H4 (cell line): Measurements from ENCODE around the gene ISG20L2. TPM values are rescaled to one million over a fixed set of nuclear protein-coding genes. Genes with fewer than 3 reads are reported as not detected.
A peak's percentile ranks its signal among the peaks of the same experiment; 100 is the strongest.

ENCODE experiments used
- DNase-seq: peaks from one replicate; pipeline ENCODE4 v3.0.0-alpha.2; 2015; ENCODE audit warnings: low spot score
- total RNA-seq: library from RNA; depleted of rRNA; stranded (reverse); fragments of >200 nt; shearing (Covaris generic); gene quantifications from 2 replicates; pipeline ENCODE4 v1.2.3, GENCODE V29; 2014; rRNA removed

ISG20L2 gene
- total RNA-seq, 1 experiment from 2014 or later: 27.0 TPM

DNA sequence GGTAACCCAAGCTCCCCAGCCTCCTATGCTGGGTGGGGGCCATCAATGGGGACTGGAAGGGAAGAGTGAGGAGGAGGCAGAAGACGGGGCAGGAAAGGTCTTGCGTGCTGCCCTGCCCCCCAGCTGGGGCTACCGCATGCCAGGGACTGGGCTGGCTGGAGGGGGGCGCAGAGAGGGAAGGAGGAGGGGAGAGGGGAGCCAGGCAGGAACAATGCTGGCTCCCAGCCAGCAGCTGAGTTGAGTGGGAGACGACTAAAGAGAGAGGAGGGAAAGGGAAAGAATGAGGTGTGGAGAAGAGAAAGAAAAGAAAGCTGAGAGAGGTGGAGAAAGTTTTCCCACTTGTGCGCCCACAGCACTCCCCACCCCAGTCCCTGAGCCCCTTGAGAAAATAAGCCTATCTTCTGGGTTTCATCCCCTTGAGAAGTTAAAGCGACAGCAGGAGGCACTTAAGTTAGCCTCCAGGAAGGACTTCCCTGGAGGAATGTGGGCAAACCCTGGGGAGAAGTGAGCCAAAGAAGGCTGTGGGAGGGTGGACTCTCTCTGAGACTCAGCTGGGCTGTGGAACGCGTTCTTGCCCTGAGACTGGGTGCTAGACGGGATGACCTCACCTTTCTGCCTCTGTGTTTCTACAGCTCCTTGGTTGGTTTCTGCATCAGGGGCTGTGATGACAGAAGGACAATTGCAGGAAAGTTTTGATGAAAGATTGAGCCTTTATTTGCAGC lies 38.5 kb downstream of the ISG20L2 start:
- no peak for DNase-seq

DNA sequence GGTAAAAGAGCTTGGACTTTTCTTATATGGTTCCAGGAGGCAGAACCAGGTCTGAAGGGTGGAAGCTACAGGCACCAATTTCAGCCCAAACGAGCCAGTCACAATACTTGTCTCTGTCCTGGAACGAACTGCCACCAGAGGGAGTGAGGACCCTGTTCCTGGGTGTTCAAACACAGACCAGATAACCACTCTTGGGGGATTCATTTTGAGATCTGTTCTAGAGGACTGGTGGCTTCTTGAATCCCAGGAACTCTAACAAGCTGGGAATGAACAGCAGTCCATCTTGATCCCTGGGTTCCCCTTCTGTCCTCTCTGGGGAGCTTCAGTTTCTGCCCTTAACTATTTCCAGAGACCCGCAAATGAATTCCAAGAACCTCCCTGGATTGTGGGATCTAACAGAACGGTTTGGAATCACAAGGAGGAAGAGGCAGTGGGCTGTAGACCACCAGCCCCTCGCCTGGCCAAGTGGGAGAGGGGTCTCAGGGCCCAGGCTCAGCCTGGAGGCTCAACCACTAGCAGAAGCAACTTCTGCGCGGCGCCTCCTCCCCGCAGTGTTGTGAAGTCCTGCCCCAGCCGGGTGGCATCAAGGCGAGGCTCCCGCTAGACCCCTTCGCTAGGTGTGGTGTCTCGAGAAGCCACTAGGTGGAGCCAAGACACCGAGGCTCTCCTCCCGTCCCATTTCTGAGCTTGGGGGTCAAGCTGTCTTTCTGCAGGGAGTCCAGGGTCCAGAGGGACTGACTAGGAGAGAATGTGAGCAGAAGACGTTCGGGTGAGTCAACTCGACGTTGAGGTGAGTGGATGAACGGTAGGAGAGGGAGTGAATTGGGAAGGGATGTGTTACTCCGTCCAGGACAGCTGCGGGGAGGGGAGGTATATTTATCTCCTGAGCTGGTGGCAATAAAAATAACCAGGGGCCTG lies 39.3 kb downstream of the ISG20L2 start:
- peak; percentile 81 for DNase-seq

- no peak for DNase-seq
Observed at GRCh38 chr1:156684227-156684782, 44.3 kb downstream of the ISG20L2 start.

DNA sequence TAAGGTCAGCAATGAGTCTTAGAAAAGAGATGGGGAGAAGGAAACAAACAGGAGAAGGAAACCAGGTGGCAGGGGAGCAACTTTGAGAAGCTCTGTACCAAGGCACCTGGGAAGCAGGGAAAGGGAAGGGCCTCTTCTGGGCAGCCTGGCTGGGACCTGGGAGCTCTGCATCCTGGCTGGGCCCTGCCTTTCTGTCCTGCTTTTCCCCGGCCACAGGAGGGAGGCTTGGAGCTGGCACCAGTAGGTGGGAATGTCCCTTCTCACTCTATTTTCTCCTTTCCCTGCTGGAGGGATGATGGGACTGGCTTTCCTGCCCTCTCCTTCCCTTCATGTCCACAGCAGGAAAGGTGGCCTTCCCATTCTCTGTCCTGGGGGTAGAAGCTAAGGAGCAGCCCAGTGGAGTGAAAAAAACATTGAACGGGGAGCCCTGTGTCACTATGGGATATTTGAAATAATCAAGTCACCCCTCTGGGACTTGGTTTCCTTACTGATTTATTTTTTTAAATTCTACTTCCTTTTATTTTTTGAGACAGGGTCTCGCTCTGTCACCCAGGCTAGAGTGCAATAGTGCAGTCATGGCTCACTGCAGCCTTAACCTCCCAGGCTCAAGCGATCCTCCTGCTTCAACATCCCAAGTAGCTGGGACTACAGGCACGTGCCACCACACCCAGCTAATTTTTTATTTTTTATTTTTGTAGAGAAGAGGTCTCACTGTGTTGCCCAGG lies 46.2 kb downstream of the ISG20L2 start:
- no peak for DNase-seq

DNA sequence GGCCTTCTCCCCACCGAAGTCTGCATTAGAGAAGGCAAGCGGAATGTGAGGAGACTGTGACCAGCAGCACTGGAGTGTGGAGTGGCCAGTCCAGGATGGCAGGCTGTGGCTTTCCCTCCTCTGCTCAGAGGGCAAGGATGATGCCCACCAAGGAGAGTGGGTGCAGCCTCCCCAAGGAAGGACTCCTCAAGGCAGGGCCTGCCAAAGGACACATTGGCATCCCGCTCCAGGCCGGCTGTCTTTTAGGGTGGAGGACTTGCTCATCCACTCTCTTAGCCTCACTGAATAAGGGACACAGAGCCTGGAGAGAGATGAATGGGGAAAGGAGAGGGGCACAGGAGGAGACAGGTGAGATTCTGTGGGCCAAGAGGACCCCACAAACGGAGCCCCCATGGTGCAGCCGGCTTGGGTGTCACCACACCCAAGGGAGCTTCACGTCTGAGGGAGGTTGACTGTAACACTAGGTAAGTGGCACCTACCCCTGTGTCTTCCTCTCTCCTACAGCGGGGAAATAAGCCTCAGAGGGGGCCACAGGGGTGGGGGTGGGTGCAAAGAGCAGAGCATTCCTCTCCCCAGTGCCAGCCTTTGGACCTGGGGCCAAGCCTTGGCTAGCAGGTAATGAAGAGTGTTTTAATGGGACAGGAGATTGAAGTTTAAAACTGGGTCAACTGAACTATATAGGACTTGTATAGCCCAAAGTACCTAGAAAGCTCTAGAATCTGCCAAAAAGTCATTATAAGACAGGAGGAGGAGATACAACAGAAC lies 47.2 kb downstream of the ISG20L2 start:
- DNase-seq: no peak

DNA sequence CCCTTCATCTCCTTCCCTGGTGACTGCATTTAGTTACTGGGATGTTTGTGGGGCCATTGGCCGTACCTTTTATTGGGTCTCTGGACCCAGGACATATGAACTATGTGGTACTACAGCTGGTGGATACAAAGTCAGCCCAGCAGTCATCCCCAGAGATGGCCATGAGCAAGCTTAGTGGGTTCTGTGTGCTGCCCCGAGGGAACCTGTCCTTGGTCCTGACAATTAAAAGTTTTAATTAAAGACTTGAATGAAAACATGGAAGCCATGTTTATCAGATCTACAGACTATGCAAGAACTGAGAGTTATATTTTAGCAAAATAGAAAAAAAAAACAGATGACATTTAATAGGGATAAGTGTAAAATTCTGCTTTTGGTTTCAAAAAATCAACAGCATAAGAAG lies 48.5 kb downstream of the ISG20L2 start:
- no peak for DNase-seq

DNA sequence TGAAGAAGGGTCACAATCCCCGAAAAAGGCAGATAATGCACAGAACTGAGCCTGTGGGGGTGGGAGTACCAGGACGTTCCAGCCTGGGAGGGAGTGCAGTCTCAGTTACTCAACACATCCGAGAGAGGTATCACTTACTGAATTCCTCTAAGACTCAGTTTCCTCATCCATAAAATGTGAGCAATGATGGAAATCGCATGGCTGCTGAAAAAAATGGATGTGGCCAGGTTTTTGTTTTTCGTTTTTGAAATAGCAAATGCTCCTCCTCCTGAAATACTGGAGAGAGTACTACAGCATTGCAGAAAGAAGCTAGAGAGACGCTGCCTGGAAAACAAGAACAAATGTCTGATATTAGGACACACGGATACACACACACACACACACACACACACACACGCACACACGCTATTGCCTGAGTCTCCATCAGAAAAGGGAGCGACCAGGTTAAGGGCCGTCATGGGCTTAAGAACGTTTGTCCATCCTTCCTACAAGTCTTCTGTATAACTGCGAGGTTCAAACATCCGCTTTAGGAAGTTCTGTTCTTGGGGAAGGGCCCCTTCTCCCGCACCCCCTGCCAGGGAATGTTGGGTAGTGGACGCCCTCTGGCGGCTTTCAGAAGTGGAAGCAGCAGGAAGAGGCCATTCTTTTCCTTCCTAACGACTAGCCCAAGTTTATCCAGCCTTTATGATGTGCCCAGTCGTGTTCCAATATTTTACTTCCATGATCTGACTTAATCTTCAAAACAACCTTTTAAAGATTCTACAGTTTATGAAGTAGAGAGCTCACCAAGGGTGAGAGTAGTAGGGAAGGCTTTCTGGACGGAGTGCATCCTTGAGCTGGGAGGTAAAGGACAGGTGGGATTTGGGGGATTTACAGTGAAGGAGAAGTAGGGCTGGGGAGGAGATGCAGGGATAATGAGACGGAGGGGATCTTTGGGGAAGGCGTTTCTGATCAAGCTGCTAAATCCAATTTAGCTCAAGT lies 50.7 kb downstream of the ISG20L2 start:
- DNase-seq: peak; percentile 62

GRCh38 chr1:156676820-156677615 lies 51.5 kb downstream of the ISG20L2 start, which contains the start of gene NES:
NES (minus strand) TSS chr1:156677407; CDS start chr1:156677264, 143 bp downstream.
- no peak for DNase-seq

DNA sequence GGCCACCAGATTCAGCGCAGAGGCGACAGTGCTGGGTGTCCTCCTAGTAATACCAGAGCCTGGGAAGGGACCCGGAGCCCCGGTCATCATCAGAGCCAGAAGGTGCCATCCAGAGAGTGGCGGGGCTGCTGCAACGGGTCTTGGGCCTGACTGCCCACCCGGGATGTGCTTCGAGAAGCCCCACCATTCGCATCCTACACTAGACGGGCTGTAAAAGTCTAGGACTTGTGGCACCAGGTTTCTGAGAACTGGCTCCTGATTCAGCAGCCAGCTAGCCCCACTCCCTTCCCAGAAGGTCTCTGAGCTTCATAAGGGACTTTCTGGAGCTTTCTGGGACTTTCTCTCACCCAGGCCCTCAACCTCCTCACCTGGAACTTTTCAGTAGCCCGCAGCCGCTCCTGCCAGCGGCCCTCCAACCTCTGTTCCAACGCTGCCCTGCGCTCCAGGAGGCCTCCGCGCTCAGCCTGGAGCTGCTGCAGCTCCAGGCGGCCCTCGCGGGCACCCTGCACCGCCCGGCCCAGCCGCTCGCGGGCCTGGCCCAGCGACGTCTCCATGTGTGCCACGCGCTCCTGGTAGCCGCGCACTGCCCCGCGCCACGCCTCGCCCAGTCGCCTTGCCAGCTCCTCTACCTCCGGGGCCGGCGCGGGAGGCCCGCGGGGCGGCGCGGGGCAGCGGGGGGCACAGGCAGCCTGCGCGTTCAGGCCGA lies 52.3 kb downstream of the ISG20L2 start:
- no peak for DNase-seq

DNA sequence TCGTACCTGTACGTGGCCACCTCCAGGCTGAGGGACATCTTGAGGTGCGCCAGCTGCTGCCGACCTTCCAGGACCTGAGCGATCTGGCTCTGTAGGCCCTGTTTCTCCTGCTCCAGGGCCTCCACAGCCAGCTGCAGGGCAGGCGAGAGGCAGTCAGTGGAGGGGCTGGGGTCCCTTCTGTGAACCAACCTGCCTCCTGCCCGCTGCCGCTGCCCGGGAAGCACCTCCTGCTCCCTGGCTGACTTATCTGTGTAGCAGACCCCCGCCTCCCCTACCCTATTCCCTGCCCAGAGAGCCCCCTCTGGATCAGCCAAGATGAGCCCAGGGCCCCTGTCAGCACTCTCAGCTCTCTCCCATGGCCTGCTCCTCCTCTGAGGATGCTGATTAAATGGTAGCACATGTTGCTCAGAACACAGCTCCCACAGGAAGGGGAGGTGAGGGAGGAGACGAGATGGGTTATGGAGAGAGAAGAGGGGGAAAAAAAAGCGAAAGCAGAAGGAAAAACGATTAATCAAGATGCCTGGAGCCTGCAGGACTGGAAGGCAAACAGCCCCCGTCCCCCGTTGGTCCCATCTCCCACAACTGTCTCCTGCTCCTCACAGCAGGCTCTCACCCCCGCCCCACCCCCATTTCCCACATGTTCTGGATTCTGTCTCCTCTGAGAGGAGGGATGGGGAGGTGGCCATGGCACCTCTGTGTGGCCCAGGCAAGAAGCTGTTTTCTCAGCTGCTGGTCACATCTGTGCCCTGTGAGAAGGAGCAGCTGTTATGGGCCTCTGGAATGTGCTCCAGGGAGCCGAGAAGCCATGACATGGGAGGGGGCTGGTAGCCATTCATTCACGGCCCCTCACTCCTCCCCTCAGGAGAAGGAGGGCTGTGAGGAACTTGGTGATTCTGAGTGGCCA lies 53.1 kb downstream of the ISG20L2 start:
- DNase-seq: no peak

- DNase-seq: no peak
Observed at GRCh38 chr1:156673387-156674121, 55.0 kb downstream of the ISG20L2 start.

Other genes with a start within 250 kb of the ISG20L2 start
- gene MEF2D, start 228.0 kb downstream of the ISG20L2 start, total RNA-seq: 3.9 and 7.9 TPM in 2 replicates
- 9.2 and 12.7 TPM in 2 replicates for gene IQGAP3, start 156.2 kb downstream of the ISG20L2 start, total RNA-seq
- not detected in 2 replicates for gene TTC24, start 149.0 kb downstream of the ISG20L2 start, total RNA-seq
- 212 and 242 TPM in 2 replicates for gene NAXE, start 137.0 kb downstream of the ISG20L2 start, total RNA-seq
- 31.8 and 49.3 TPM in 2 replicates for gene GPATCH4, start 127.3 kb downstream of the ISG20L2 start, total RNA-seq
- not detected in 2 replicates for gene HAPLN2, start 109.4 kb downstream of the ISG20L2 start, total RNA-seq
- 0.06 TPM in 1 of 2 replicates, not detected in the other for gene BCAN, start 86.6 kb downstream of the ISG20L2 start, total RNA-seq
- gene NES, start 51.4 kb downstream of the ISG20L2 start, total RNA-seq: 0.41 and 0.48 TPM in 2 replicates
- 0.95 and 3.8 TPM in 2 replicates for gene CRABP2, start 23.2 kb downstream of the ISG20L2 start, total RNA-seq
- gene METTL25B, start 297 bp downstream of the ISG20L2 start, total RNA-seq: 11.6 and 20.0 TPM in 2 replicates
- 82.2 and 96.3 TPM in 2 replicates for gene MRPL24, start 12.3 kb upstream of the ISG20L2 start, total RNA-seq
- 168 and 173 TPM in 2 replicates for gene HDGF, start 22.9 kb upstream of the ISG20L2 start, total RNA-seq
- 22.2 and 36.2 TPM in 2 replicates for gene PRCC, start 38.8 kb upstream of the ISG20L2 start, total RNA-seq
- gene SH2D2A, start 88.1 kb upstream of the ISG20L2 start, total RNA-seq: 2.5 TPM in 2 replicates
- gene INSRR, start 130.4 kb upstream of the ISG20L2 start, total RNA-seq: not detected in 2 replicates
- gene NTRK1, start 132.1 kb upstream of the ISG20L2 start, total RNA-seq: 0.10 TPM in 1 of 2 replicates, not detected in the other
- gene PEAR1, start 165.0 kb upstream of the ISG20L2 start, total RNA-seq: not detected in 2 replicates
- gene LRRC71, start 191.9 kb upstream of the ISG20L2 start, total RNA-seq: not detected in 2 replicates